SK-N-SH treated with all-trans-retinoic acid at 6 μM for 48 hours (cell line): ENCODE data around the gene EBF3.

Experiments used
- ATAC-seq: fragments of 200-7000 bp; cut with Tn5 transposase; 3 replicates; pipeline ENCODE4 v1.9.1; 2020; ENCODE audit warnings: mild to moderate bottlenecking, moderate library complexity
- ARNTL ChIP-seq: fragments of 450-650 bp; formaldehyde crosslinking; IDR thresholded peaks from 2 replicates; pipeline ENCODE4 v1.5.0; 2020; ENCODE audit warnings: low read depth, mild to moderate bottlenecking, moderate library complexity, borderline replicate concordance
- BACH2 ChIP-seq: fragments of 250-450 bp; sonication (Bioruptor Pico); IDR thresholded peaks from 2 replicates; pipeline ENCODE4 v1.9.0; 2021; ENCODE audit warnings: mild to moderate bottlenecking, borderline replicate concordance
- CSDC2 ChIP-seq: fragments of 250-450 bp; sonication (Bioruptor Pico); IDR thresholded peaks from 2 replicates; pipeline ENCODE4 v1.5.0; 2020; ENCODE audit warnings: mild to moderate bottlenecking, moderate library complexity
- ESRRG ChIP-seq: fragments of 250-450 bp; sonication (Bioruptor Pico); IDR thresholded peaks from 2 replicates; pipeline ENCODE4 v1.6.1; 2021; ENCODE audit warnings: mild to moderate bottlenecking
- GLIS3 ChIP-seq: fragments of 250-450 bp; sonication (Bioruptor Pico); IDR thresholded peaks from 2 replicates; pipeline ENCODE4 v1.5.0; 2020; ENCODE audit warnings: mild to moderate bottlenecking, moderate library complexity
- ISL1 ChIP-seq: fragments of 250-450 bp; sonication (Bioruptor Pico); IDR thresholded peaks from 2 replicates; pipeline ENCODE4 v2.1.2; 2022; ENCODE audit warnings: mild to moderate bottlenecking, moderate library complexity
- OSR1 ChIP-seq: fragments of 250-450 bp; sonication (Bioruptor Pico); IDR thresholded peaks from 2 replicates; pipeline ENCODE4 v1.8.0; 2022; ENCODE audit warnings: moderate library complexity, mild to moderate bottlenecking, inconsistent platforms
- POU6F1 ChIP-seq: fragments of 250-450 bp; sonication (Bioruptor Pico); IDR thresholded peaks from 2 replicates; pipeline ENCODE4 v1.8.0; 2021; ENCODE audit warnings: low read depth, mild to moderate bottlenecking, moderate library complexity, borderline replicate concordance
- PPARA ChIP-seq: fragments of 250-450 bp; sonication (Bioruptor Pico); IDR thresholded peaks from 2 replicates; pipeline ENCODE4 v1.5.0; 2020; ENCODE audit warnings: mild to moderate bottlenecking, borderline replicate concordance
- RARB ChIP-seq: fragments of 250-450 bp; sonication (Bioruptor Pico); IDR thresholded peaks from 2 replicates; pipeline ENCODE4 v1.8.0; 2021; ENCODE audit warnings: mild to moderate bottlenecking, moderate library complexity
- TCF4 ChIP-seq: fragments of 250-450 bp; sonication (Bioruptor Pico); IDR thresholded peaks from 2 replicates; pipeline ENCODE4 v1.8.0; 2021; ENCODE audit warnings: mild to moderate bottlenecking, moderate library complexity, borderline replicate concordance
- TOX ChIP-seq: fragments of 250-450 bp; sonication (Bioruptor Pico); IDR thresholded peaks from 2 replicates; pipeline ENCODE4 v1.8.0; 2021; ENCODE audit warnings: mild to moderate bottlenecking, moderate library complexity, borderline replicate concordance
- ZC3H10 ChIP-seq: fragments of 250-450 bp; sonication (Bioruptor Pico); IDR thresholded peaks from 2 replicates; pipeline ENCODE4 v1.5.1; 2021; ENCODE audit warnings: mild to moderate bottlenecking, moderate library complexity
- ZFP3 ChIP-seq: fragments of 250-450 bp; sonication (Bioruptor Pico); IDR thresholded peaks from 2 replicates; pipeline ENCODE4 v1.5.0; 2020; ENCODE audit warnings: mild to moderate bottlenecking, moderate library complexity
- ZFP30 ChIP-seq: fragments of 450-650 bp; formaldehyde crosslinking; IDR thresholded peaks from 2 replicates; pipeline ENCODE4 v1.5.0; 2022; ENCODE audit warnings: mild to moderate bottlenecking, moderate library complexity
- ZNF565 ChIP-seq: fragments of 450-650 bp; formaldehyde crosslinking; conservative IDR thresholded peaks from 2 replicates; pipeline ENCODE4 v1.5.0; 2020; ENCODE audit warnings: low read depth, mild to moderate bottlenecking, moderate library complexity
- ZNF70 ChIP-seq: fragments of 450-650 bp; formaldehyde crosslinking; IDR thresholded peaks from 2 replicates; pipeline ENCODE4 v1.5.0; 2020; ENCODE audit warnings: mild to moderate bottlenecking, moderate library complexity
- ZNF8 ChIP-seq: fragments of 450-650 bp; formaldehyde crosslinking; IDR thresholded peaks from 2 replicates; pipeline ENCODE4 v1.5.0; 2020; ENCODE audit warnings: mild to moderate bottlenecking, moderate library complexity
- TF ChIP-seq, protein P1 (sequence below): fragments of 250-450 bp; sonication (Bioruptor Pico); IDR thresholded peaks from 2 replicates; pipeline ENCODE4 v1.5.0; 2020; ENCODE audit warnings: mild to moderate bottlenecking, moderate library complexity
- TF ChIP-seq, protein P2 (sequence below): fragments of 250-450 bp; sonication (Bioruptor Pico); IDR thresholded peaks from 2 replicates; pipeline ENCODE4 v1.5.1; 2021; ENCODE audit warnings: mild to moderate bottlenecking, moderate library complexity

Gene EBF3

GRCh38 chr10:129846991-129847391 is 117.1 kb downstream of the EBF3 start:
- ATAC-seq = no peak
- TF ChIP-seq GLIS3 (no peak), ZFP3 (CRISPR knock-in tag) (no peak), TOX (CRISPR knock-in tag) (no peak), ESRRG (CRISPR knock-in tag) (no peak), ZNF565 (CRISPR knock-in tag) (no peak), ZNF8 (no peak), OSR1 (CRISPR knock-in tag) (no peak), ZC3H10 (CRISPR knock-in tag) (no peak), BACH2 (CRISPR knock-in tag) (no peak), CSDC2 (CRISPR knock-in tag) (no peak), ISL1 (CRISPR knock-in tag) (no peak), ARNTL (CRISPR knock-in tag) (no peak), POU6F1 (no peak)
- TF ChIP-seq, protein P1, sequence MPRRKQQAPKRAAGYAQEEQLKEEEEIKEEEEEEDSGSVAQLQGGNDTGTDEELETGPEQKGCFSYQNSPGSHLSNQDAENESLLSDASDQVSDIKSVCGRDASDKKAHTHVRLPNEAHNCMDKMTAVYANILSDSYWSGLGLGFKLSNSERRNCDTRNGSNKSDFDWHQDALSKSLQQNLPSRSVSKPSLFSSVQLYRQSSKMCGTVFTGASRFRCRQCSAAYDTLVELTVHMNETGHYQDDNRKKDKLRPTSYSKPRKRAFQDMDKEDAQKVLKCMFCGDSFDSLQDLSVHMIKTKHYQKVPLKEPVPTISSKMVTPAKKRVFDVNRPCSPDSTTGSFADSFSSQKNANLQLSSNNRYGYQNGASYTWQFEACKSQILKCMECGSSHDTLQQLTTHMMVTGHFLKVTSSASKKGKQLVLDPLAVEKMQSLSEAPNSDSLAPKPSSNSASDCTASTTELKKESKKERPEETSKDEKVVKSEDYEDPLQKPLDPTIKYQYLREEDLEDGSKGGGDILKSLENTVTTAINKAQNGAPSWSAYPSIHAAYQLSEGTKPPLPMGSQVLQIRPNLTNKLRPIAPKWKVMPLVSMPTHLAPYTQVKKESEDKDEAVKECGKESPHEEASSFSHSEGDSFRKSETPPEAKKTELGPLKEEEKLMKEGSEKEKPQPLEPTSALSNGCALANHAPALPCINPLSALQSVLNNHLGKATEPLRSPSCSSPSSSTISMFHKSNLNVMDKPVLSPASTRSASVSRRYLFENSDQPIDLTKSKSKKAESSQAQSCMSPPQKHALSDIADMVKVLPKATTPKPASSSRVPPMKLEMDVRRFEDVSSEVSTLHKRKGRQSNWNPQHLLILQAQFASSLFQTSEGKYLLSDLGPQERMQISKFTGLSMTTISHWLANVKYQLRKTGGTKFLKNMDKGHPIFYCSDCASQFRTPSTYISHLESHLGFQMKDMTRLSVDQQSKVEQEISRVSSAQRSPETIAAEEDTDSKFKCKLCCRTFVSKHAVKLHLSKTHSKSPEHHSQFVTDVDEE = no peak
- TF ChIP-seq, protein P2, sequence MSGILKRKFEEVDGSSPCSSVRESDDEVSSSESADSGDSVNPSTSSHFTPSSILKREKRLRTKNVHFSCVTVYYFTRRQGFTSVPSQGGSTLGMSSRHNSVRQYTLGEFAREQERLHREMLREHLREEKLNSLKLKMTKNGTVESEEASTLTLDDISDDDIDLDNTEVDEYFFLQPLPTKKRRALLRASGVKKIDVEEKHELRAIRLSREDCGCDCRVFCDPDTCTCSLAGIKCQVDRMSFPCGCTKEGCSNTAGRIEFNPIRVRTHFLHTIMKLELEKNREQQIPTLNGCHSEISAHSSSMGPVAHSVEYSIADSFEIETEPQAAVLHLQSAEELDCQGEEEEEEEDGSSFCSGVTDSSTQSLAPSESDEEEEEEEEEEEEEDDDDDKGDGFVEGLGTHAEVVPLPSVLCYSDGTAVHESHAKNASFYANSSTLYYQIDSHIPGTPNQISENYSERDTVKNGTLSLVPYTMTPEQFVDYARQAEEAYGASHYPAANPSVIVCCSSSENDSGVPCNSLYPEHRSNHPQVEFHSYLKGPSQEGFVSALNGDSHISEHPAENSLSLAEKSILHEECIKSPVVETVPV (CRISPR knock-in tag) = no peak
- TF ChIP-seq, all 23 proteins: peak for 0

DNA sequence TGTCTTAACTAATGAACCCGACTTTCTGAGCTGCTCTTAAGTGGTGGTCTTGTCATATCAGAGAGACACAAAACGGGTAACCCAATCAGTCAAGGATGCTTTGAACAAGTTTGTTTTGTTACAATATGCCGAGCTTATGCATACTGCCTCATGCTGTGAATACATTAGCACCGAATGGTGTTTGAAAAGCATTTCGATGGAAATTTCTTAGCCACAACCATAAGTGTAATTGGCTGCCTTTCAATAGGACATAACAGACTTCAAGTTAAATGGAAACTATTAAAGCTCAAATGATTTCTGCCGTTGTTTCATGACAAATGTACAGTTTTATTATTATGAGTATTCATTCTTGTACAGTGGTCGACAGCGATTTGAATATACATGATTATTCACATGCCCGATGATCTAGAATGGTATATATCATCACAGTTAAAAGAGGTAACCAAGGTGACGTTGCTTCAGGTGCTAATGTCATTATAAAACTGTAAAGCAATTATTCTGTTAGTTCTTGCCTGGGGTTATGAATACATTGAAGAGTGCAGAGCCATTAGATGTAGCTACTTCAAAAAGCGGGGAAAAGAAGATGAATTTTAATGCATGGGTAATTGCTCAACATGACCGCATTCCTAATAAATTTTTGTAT is 118.8 kb downstream of the EBF3 start:
- no peak for ATAC-seq
- no peak for TF ChIP-seq TCF4 (CRISPR knock-in tag)
- no peak for TF ChIP-seq ZNF8
- TF ChIP-seq ZFP30 (CRISPR knock-in tag) = no peak
- TF ChIP-seq ZNF70 = no peak
- no peak for TF ChIP-seq PPARA (CRISPR knock-in tag)
- TF ChIP-seq, all 23 proteins: peak for 0

DNA sequence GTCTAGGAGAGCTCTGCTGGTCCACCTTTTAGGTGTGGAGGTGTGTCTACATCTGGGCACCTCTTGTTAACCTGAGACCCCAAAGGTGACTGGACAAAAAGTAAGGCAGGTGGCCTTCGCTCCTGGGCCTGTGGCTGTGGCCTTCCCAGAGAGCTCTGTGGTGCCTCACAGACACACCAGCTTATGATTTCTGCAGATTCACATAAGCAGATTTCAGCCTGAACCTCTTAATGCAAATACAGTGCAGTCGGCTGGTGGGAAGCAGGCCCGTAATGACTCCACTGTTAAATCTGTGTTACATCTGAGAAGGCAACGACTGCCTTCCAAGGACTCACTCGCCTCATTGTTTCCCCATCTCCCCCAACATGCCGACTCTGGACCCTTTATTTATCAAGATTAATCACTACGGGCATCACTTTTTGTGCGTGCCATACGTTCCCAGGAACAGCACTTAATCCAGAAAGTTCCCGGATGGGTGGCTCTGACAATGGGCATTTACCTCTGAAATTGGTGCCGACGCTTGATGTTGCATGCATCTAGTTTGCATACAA is 119.8 kb downstream of the EBF3 start:
- ATAC-seq = no peak
- TF ChIP-seq ZNF70 (no peak), ZNF565 (CRISPR knock-in tag) (no peak), PPARA (CRISPR knock-in tag) (no peak), TOX (CRISPR knock-in tag) (no peak), ZC3H10 (CRISPR knock-in tag) (no peak), ZFP30 (CRISPR knock-in tag) (no peak), OSR1 (CRISPR knock-in tag) (no peak), ZNF8 (no peak), ISL1 (CRISPR knock-in tag) (no peak), ARNTL (CRISPR knock-in tag) (no peak), CSDC2 (CRISPR knock-in tag) (no peak), ESRRG (CRISPR knock-in tag) (no peak), RARB (CRISPR knock-in tag) (no peak)
- TF ChIP-seq, protein P2 (CRISPR knock-in tag) = no peak
- TF ChIP-seq, protein P1 = no peak
